ENCODE results near the gene ASTN2.

GRCh38 chr9:116717150-116717549, 697.7 kb downstream of the ASTN2 start:
- TF ChIP-seq EZH2phosphoT487 (IDR thresholded peaks at IDR 0.05; ENCODE audit: borderline replicate concordance, low read depth, low read length) (no peak), CTCF (conservative IDR thresholded peaks at IDR 0.05; ENCODE audit: low read length) (no peak)
